SU-DHL-6 (cell line): ENCODE measurements around the gene SLC25A38.
A peak's percentile ranks its signal among the peaks of the same experiment; 100 is the strongest.

ENCODE experiments used
- H2AFZ ChIP-seq: fragments of 200-600 bp; sonication (generic); 2 replicates; pipeline ENCODE4 v1.6.1; 2014; ENCODE audit warnings: low read depth, mild to moderate bottlenecking, moderate library complexity, mixed read lengths, antibody characterized with exemption, low read length; ENCODE audit not compliant: severe bottlenecking
- H3F3A ChIP-seq: fragments of 200-600 bp; shearing (Covaris generic); 2 replicates; pipeline ENCODE4 v1.6.0; 2016; ENCODE audit warnings: antibody characterized with exemption, mild to moderate bottlenecking; ENCODE audit not compliant: insufficient read depth
- H3K27ac ChIP-seq: fragments of 200-600 bp; sonication (generic); 2 replicates; pipeline ENCODE4 v1.5.1; 2016; ENCODE audit warnings: low read depth, mild to moderate bottlenecking, low read length, moderate library complexity, mixed read lengths
- H3K27me3 ChIP-seq: fragments of 200-600 bp; sonication (generic), shearing (Covaris generic); 2 replicates; pipeline ENCODE4 v1.6.0; 2014; ENCODE audit warnings: mild to moderate bottlenecking, low read length
- H3K36me3 ChIP-seq: fragments of 200-600 bp; sonication (generic); 2 replicates; pipeline ENCODE4 v1.6.1; 2014; ENCODE audit warnings: mild to moderate bottlenecking, low read length, mixed read lengths
- H3K4me2 ChIP-seq: fragments of 300-600, 200-600 bp; shearing (Covaris generic), sonication (generic); 2 replicates; pipeline ENCODE4 v1.6.0; 2014; ENCODE audit warnings: low read length, low read depth, mild to moderate bottlenecking; ENCODE audit not compliant: poor library complexity, severe bottlenecking
- H3K4me3 ChIP-seq: fragments of 200-600 bp; sonication (generic); 2 replicates; pipeline ENCODE4 v1.5.1; 2014; ENCODE audit warnings: antibody characterized with exemption, low read length, mild to moderate bottlenecking, mixed read lengths; ENCODE audit not compliant: insufficient read depth, poor library complexity, severe bottlenecking
- H3K79me2 ChIP-seq: fragments of 200-600 bp; sonication (generic); 2 replicates; pipeline ENCODE4 v1.6.1; 2014; ENCODE audit warnings: mild to moderate bottlenecking, low read length, moderate library complexity; ENCODE audit not compliant: insufficient read depth
- H3K9ac ChIP-seq: fragments of 200-600 bp; sonication (generic); 2 replicates; pipeline ENCODE4 v1.7.0; 2014; ENCODE audit warnings: mild to moderate bottlenecking, low read length
- H3K9me2 ChIP-seq: fragments of 200-600 bp; sonication (generic); replicated peaks from 2 replicates; pipeline ENCODE4 v1.6.1; 2014; ENCODE audit warnings: low read length; ENCODE audit not compliant: insufficient read depth
- H3K9me3 ChIP-seq: fragments of 200-600 bp; sonication (generic); 2 replicates; pipeline ENCODE4 v1.6.1; 2014; ENCODE audit warnings: low read length, mixed read lengths; ENCODE audit not compliant: insufficient read depth
- H4K20me1 ChIP-seq: fragments of 200-600 bp; sonication (generic); 2 replicates; pipeline ENCODE4 v1.6.1; 2014; ENCODE audit warnings: low read depth, mild to moderate bottlenecking, antibody characterized with exemption, low read length, moderate library complexity, mixed read lengths
- EZH2phosphoT487 ChIP-seq: fragments of 200-600 bp; sonication (generic), shearing (Covaris generic); conservative IDR thresholded peaks from 2 replicates; pipeline ENCODE4 v1.6.1; 2018; ENCODE audit warnings: mild to moderate bottlenecking, antibody characterized with exemption, low read length, moderate library complexity, mixed read lengths
- TF ChIP-seq, protein P1 (sequence below): fragments of 200-600 bp; sonication (generic); IDR thresholded peaks from one replicate; pipeline ENCODE4 v1.5.1; 2017; ENCODE audit warnings: antibody characterized with exemption, mild to moderate bottlenecking, low read length, moderate library complexity; ENCODE audit not compliant: insufficient read depth, poor library complexity, severe bottlenecking

The SLC25A38 gene

DNA sequence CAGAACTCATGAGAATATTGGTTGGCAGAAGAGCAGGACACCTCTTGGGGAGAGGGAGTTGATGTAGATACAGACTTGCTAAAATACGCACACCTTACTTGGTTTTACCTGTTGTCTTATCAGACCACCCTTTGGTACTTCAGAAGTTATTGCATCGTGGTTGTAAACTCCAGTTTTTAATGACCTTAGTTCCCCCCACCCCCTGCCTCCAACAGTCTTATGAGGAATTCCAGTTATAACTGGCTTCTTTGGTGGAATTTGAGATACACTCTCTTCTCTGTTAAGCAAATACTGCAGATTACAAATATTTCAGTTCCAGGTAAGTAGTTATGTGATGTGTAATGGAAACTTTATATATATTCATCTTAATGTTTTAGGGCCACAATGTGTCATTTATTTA lies 5.0 kb downstream of the SLC25A38 start:
- H2AFZ ChIP-seq = no peak overlapping the region
- no peaks in the 10 kb centered on the region for H3K9me3 ChIP-seq
- no peak overlapping the region; the same call in 1 of the 2 replicates for H3K9ac ChIP-seq
- peak overlapping the region; percentile 59; the same call in 1 of the 2 replicates for H3K27ac ChIP-seq
- H3K4me3 ChIP-seq = no peak overlapping the region
- peaks cover 16% of the 10 kb centered on the region for H4K20me1 ChIP-seq
- no peaks in the 10 kb centered on the region for H3K9me2 ChIP-seq
- H3K27me3 ChIP-seq = no peaks in the 10 kb centered on the region
- H3F3A ChIP-seq = no peaks in the 10 kb centered on the region
- TF ChIP-seq, protein P1, sequence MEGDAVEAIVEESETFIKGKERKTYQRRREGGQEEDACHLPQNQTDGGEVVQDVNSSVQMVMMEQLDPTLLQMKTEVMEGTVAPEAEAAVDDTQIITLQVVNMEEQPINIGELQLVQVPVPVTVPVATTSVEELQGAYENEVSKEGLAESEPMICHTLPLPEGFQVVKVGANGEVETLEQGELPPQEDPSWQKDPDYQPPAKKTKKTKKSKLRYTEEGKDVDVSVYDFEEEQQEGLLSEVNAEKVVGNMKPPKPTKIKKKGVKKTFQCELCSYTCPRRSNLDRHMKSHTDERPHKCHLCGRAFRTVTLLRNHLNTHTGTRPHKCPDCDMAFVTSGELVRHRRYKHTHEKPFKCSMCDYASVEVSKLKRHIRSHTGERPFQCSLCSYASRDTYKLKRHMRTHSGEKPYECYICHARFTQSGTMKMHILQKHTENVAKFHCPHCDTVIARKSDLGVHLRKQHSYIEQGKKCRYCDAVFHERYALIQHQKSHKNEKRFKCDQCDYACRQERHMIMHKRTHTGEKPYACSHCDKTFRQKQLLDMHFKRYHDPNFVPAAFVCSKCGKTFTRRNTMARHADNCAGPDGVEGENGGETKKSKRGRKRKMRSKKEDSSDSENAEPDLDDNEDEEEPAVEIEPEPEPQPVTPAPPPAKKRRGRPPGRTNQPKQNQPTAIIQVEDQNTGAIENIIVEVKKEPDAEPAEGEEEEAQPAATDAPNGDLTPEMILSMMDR = no peak
- no peak for TF ChIP-seq EZH2phosphoT487
- H3K4me2 ChIP-seq = peak overlapping the region; percentile 44
- peaks cover 72% of the 10 kb centered on the region for H3K79me2 ChIP-seq
- peaks cover 16% of the 10 kb centered on the region; the same call in 1 of the 2 replicates for H3K36me3 ChIP-seq

DNA sequence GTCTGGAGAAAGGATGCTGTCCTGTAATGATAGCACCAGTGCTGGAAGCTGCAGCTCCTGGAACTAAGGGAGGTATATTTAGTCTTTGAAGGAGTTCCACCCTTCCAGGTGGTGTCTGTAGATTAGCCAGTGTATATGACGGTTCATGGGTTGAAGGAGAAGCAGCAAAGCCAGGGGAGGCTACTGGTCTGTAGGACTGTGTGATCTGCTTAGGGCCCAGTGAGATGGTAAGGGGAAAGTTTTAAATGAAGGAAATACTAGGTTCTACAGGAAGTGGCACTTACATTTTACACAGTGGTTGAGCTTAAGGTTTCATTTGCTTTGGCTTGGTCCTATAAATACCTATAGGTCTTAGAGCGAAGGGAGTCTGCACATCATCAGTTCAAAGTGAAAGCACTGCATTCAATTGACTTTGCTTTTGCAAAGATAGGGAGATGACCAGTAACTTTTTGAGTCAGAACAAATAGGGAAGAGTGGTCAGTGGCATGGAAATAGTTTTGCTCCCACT lies 5.6 kb downstream of the SLC25A38 start:
- no peak for TF ChIP-seq EZH2phosphoT487
- H3F3A ChIP-seq = no peaks in the 10 kb centered on the region
- H3K4me2 ChIP-seq = peak overlapping the region; percentile 44
- H3K4me3 ChIP-seq = no peak overlapping the region
- H3K27ac ChIP-seq = peak overlapping the region; percentile 59
- H3K79me2 ChIP-seq = peaks cover 67% of the 10 kb centered on the region
- no peak overlapping the region for H2AFZ ChIP-seq
- no peak overlapping the region; the same call in 1 of the 2 replicates for H3K9ac ChIP-seq
- H3K9me3 ChIP-seq = no peaks in the 10 kb centered on the region
- peaks cover 18% of the 10 kb centered on the region; the same call in 1 of the 2 replicates for H3K36me3 ChIP-seq
- H3K27me3 ChIP-seq = no peaks in the 10 kb centered on the region
- no peaks in the 10 kb centered on the region for H3K9me2 ChIP-seq
- peaks cover 16% of the 10 kb centered on the region for H4K20me1 ChIP-seq

DNA sequence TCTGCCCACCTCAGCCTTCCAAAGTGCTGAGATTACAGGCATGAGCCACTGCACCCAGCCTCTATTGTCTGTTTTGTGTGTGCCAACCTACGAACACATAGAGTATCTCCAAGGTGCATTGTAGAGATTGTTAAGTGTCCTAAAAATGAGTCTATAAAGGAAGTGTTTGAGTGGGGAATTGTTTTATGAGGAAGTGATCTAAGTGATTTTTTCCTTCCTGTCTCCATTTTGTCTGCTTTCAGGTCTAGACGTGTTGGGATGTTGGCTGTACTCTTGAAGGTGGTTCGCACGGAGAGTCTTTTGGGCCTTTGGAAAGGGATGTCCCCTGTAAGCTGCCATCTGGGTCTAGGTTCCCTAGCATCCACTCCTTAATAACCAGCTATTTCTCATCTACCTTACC lies 7.0 kb downstream of the SLC25A38 start:
- TF ChIP-seq, protein P1 = no peak
- TF ChIP-seq EZH2phosphoT487 = no peak
- Histone ChIP-seq H2AFZ (no peak overlapping the region), H3K27me3 (no peaks in the 10 kb centered on the region), H3K36me3 (peaks cover 29% of the 10 kb centered on the region; the same call in 1 of the 2 replicates), H4K20me1 (peaks cover 8% of the 10 kb centered on the region), H3K9me2 (no peaks in the 10 kb centered on the region), H3K79me2 (peaks cover 54% of the 10 kb centered on the region), H3F3A (no peaks in the 10 kb centered on the region), H3K9me3 (no peaks in the 10 kb centered on the region), H3K4me3 (no peak overlapping the region), H3K4me2 (no peak overlapping the region), H3K9ac (no peak overlapping the region), H3K27ac (no peak overlapping the region)

DNA sequence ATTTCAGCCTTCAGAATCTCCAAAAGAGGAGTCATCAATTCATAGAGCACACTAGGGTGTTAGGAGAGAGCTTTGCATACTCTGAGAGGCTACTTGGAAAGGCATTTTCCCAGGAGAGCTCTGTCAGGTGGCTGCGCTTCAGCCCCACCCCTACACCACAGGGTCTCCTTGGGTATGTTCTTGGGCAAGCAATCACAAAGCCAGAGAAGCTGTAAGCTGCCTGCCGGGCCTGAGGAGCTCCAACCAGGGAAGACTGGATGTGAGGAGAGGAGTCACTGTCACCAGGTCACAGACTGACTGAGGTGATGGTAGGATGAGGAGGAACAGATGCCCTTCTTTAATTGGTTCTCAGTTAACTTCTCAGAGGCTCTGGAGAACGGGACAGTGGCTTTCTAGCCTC lies 13.5 kb downstream of the SLC25A38 start:
- Histone ChIP-seq H3K4me2 (no peak overlapping the region), H3K4me3 (no peak overlapping the region), H3K9me3 (no peaks in the 10 kb centered on the region), H3K79me2 (no peaks in the 10 kb centered on the region), H3K9me2 (no peaks in the 10 kb centered on the region), H3K27me3 (no peaks in the 10 kb centered on the region), H4K20me1 (no peaks in the 10 kb centered on the region), H3K36me3 (peaks cover 23% of the 10 kb centered on the region; the same call in 1 of the 2 replicates), H3K27ac (no peak overlapping the region), H3K9ac (no peak overlapping the region), H3F3A (no peaks in the 10 kb centered on the region), H2AFZ (no peak overlapping the region)
- no peak for TF ChIP-seq EZH2phosphoT487
- TF ChIP-seq, protein P1 = no peak
